ENCODE measurements around the gene NDUFA12.

The NDUFA12 gene

DNA sequence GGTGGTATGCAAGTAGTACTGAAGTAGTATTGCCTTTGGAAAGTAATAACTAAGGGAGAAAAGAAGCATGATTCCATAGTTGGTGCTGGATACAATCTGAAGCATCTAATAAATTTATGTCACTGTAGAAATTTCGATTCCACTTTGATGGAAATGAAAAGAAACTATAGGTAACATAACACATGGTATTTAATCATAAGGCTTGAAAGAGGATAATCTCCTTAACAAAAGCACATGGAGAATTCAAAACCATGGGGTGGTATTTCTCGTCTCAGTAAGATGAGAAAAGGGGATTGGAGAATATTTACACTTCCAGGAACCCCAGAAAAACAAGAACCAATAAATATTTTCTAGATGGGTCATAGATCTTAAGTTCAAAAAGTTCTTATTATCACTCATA lies 72.7 kb downstream of the NDUFA12 start:
- DNase-seq, result no peak

GRCh38 chr12:94930216-94930654 lies 73.3 kb downstream of the NDUFA12 start:
- no peak for DNase-seq

- DNase-seq, result no peak
Measured at GRCh38 chr12:94929780-94930179, 73.7 kb downstream of the NDUFA12 start.

- DNase-seq, result peak; percentile 22
Measured at GRCh38 chr12:94925729-94926128, 77.8 kb downstream of the NDUFA12 start.

- DNase-seq, result no peak
Measured at GRCh38 chr12:94925206-94925605, 78.3 kb downstream of the NDUFA12 start.

DNA sequence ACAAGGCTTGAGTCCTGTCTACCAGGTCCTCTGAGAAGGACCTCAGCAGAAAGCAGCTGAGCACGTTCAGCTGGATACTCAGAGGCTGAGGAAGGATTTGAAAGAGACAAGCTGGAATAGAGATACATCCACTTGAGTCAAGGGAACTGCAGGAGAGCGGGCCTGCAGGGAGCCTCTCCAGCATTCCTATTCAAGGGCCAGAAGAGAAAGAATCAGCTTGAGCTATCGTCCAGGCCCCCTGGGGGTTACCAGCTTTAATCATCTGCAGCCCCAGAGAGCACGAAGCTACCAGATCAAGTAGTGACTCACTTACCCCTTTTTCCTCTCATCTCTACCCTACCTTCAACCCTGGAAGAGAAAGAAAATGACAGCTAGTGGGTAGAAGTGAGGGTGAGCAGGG lies 80.9 kb downstream of the NDUFA12 start:
- no peak for DNase-seq

All from CD4-positive, alpha-beta T cell treated with Interleukin-21 for 1 hour (primary cell).